GM18507 (cell line): ENCODE measurements around the gene LRRC8B.

Source experiments
- DNase-seq: peaks from one replicate; pipeline ENCODE4 v3.0.0; 2011; ENCODE audit warnings: low read depth; ENCODE audit not compliant: insufficient read length; ENCODE audit errors: extremely low spot score
- FAIRE-seq: peaks from 2 replicates; lab custom pipeline; 2011; peaks lifted over from hg19 to GRCh38; lab: Jason Lieb, UNC

LRRC8B gene

GRCh38 chr1:89602871-89603404 is 78.3 kb downstream of the LRRC8B start:
- DNase-seq (no peak), FAIRE-seq (no peak)

GRCh38 chr1:89603651-89604413 is 79.2 kb downstream of the LRRC8B start:
- no peak for DNase-seq
- no peak for FAIRE-seq

GRCh38 chr1:89604414-89604735 is 79.7 kb downstream of the LRRC8B start:
- FAIRE-seq = no peak
- DNase-seq = no peak

DNA sequence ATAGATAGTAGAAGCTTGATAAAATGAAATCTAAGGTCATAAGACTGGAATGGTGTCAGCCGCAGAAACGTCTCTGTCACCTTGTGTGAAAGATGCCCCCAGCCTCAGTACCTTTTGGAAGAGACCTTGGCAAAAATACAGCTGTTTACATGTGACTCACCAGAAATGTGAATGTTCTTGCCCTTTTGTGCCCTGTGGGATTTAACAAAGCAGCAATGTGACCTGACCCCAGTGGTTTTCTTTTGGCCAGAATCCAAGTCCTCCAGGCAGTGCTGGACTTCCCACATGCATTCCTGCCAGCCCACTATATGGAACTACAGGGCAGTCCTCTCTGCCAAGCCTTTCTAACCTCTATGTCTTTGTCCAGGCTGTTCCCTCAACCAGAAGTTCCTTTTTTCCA is 81.1 kb downstream of the LRRC8B start:
- DNase-seq = no peak

GRCh38 chr1:89606227-89606980 is 81.8 kb downstream of the LRRC8B start:
- FAIRE-seq (no peak), DNase-seq (no peak)

More for the DNA sequence above, 81.1 kb downstream of the LRRC8B start:
- FAIRE-seq = no peak

- no peak for DNase-seq
- no peak for FAIRE-seq
Observed at GRCh38 chr1:89607156-89607555, 82.5 kb downstream of the LRRC8B start.

DNA sequence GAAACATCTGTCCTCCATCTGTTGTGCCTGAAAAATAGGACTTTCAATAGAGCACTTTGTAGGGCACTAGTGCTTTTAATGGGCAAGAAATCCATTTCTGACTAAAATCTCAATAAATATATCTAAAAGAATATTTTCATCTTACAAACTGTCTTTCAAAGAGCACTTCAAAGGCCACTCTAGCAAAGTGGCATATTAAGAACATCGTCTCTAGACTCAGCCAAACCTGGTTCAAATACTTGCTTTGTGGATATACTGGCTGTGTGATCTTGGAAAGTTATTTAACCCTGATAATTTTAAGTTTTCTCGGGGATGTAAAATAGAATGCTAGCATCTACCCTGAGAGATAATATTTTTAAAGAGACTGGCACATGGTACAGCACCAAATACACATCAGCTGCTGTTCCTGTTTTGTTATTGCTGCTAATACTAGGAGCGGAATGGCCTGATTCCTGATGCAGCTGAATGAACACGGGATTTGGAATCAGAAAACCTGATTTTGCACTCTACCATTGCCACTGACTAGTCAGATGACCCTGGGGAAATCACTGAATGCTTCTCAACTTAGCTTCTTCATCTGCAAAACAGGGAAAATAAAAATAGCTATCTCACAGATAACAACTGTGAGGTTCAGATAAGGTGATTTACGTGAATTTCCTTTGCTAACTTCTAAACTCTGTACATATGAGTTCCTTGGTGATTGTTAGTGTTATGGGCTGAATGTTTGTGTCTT is 83.1 kb downstream of the LRRC8B start:
- no peak for FAIRE-seq
- DNase-seq = no peak

DNA sequence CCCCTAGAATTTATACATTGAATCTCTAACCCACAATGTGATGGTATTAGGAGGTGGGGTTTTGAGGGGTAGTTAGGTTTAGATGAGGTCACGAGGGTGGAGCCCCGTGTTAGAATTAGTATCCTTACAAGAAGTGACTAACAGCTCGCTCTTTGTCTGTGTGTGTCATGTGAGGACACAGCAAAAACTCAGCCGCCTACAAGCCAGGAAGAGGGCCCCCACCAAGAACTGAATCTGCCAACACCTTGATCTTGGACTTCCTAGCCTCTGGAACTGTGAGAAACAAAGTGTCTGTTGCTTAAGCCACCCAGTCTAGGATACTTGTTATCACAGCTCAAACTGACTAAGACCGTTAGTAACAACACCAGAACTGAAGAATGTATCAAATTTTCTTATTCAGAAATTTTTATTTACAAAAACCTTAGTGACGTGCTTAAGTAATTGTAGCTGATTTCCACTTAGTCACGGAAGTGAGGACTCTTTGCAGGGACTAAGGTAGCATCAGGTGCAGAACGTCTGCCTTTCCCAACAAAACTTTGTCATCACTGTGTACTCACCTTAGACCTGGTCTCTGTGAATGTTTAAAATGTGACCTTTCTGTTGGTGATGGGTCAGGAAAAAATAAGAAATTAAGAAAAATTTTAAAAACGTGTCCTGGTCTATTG is 83.8 kb downstream of the LRRC8B start:
- DNase-seq (no peak), FAIRE-seq (no peak)

DNA sequence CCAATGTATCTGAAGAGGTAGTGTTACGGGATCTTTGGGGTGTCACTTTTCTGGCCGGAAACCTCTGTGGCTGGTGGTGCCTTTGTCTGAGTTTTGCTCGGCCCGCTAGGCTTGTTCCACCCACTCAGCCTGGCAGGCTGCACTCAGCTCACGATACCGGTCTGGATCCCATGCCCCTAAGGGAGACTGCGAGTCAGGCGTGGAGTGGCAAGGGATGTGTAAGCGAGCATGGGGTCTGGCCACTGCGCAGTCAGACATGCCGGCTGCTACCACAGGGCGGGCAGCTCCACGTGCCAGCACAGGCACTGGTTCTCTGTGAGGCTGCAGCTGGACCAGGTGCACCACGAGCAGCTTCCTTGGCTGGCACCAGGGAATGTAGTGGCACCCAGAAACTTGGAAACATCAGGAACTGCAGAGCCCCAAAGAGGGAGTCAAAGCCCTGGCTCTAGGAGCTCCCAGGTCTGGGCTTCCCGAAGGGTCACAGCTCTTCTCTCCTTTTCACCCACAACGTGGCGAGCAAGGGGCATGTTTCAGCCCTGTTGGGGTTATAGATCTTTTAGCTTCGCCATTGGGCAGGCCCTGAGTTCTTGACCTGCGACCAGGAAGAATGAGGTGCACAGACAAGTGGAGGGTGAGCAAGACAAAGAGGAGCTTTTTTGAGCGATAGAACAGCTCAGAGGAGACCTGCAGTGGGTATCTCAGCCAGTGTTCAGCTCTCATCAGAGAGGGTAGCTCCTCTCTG is 84.5 kb downstream of the LRRC8B start:
- FAIRE-seq (no peak), DNase-seq (no peak)

- FAIRE-seq (no peak), DNase-seq (no peak)
Observed at GRCh38 chr1:89609781-89610456, 85.3 kb downstream of the LRRC8B start.

- no peak for DNase-seq
- no peak for FAIRE-seq
Observed at GRCh38 chr1:89610457-89611011, 85.9 kb downstream of the LRRC8B start.

DNA sequence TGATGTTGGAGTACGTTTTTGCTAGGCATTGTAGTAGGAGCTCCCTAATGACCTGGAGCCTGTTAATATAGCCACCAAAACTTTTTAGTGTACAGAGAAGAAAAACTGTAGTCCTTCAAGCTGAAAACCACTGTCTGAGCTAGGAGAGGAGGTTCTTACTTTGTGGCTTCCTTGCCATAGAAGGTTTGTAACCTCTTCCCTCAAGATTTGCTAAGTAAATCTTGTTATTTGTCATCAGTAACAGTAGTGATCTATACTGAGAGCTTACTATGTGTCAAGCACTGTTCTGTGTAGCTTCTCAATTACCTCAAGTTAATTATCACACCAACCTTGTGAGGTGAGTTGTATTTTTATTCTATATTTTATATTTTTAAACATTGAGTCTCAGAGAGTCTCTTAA is 87.1 kb downstream of the LRRC8B start:
- peak; percentile 83 for FAIRE-seq

DNA sequence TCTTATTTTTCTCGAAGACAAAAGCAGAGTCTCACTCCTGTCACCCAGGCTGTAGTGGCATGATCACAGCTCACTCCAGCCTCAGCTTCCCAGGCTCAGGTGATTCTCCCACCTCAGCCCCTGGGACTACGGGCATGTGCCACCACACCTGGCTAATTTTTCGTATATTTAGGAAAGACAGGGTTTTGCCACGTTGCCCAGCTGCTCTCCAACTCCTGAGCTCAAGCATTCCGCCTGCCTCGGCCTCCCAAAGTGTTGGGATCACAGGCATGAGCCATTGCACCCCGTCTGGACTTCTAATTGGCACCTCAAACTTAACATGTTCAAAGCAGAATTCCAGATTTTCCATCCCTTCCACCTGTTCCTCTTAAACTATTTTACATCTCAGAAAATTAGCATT is 89.3 kb downstream of the LRRC8B start:
- FAIRE-seq (no peak), DNase-seq (no peak)

More for the DNA sequence above, 87.1 kb downstream of the LRRC8B start:
- peak; percentile 51 for DNase-seq

DNA sequence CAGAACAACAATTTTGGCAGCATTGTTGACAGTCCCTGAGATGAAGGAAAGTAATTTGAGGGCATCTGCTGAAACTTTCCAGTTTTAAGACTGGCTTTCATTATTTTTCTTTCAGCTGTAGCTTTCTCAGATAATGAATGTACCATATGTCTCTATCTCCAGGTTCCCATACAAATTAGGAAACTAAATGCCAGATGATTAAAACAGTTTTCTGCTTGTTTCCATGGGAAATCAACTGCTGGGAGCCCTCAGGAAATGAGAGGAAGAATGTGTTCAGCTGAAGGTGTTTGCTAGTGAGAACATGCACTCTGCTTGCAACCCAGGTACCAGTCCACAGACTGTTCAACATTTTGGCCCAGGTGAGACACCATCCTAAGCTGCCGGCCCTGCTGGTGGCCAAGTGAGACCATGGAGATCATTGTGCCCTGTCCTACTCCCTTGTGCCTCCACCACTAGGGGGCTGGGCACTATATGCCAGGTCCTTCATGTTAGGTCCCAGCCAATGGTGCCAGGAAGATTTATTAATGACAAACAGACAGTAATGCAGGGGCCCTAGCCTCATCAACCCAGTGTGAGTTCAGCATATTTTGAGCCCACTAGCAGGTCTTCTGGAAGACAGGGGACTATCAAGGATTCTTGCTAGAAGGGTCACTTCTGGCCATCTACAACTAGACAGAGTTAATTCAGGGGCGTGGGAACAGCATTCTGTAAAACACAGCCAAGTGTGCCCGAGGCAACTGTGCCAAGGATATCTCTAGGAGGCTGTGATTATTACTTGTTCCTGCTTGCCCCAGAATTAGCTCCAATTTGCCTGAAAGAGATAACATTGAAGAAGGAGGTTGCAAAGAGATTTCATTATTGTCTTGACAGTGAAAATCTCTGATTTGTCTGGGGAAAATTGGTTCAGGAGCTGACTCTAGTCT is 91.3 kb downstream of the LRRC8B start:
- FAIRE-seq (no peak), DNase-seq (no peak)

GRCh38 chr1:89616844-89617627 is 92.4 kb downstream of the LRRC8B start:
- no peak for FAIRE-seq
- DNase-seq = no peak

DNA sequence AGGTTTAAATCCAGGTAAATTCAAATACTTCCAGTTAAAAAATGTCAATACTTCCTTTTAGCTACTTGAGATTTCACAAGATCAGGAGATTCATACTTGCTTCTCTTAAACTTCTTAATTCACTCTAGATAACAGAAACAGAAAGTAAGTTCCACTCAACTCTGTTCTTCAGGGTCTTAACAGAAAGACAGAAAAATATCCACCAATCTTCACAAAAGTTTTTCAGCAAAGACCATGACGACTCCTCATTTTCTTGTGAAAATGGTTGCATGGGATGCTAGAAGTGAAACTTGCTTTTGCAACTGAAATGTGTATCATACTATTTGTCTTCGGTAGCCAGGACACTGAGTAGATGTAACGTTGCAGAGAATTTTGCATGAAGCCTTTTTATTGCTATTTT is 96.0 kb downstream of the LRRC8B start:
- FAIRE-seq (peak; percentile 5), DNase-seq (no peak)
